Smooth muscle cell (in vitro differentiated cells): ENCODE data around the gene ACO2. TPM values are rescaled to one million over a fixed set of nuclear protein-coding genes. Genes with fewer than 3 reads are reported as not detected.

Experiments used
- DNase-seq: peaks from one replicate; lab custom pipeline; 2025; ENCODE audit not compliant: unreplicated experiment; lab: John Stamatoyannopoulos, UW
- H2AFZ ChIP-seq: fragments of 200-600 bp; sonication (generic); 2 replicates; pipeline ENCODE4 v1.6.0; 2016; ENCODE audit warnings: antibody characterized with exemption, low read depth, mild to moderate bottlenecking
- H3F3A ChIP-seq: fragments of 200-600 bp; sonication (generic); 2 replicates; pipeline ENCODE4 v1.6.0; 2017; ENCODE audit warnings: antibody characterized with exemption, low read depth
- H3K27ac ChIP-seq: fragments of 200-600 bp; sonication (generic); 2 replicates; pipeline ENCODE4 v1.5.1; 2016; ENCODE audit warnings: low read depth, mild to moderate bottlenecking
- H3K27me3 ChIP-seq: fragments of 200-600 bp; sonication (generic); 2 replicates; pipeline ENCODE4 v1.6.1; 2016; ENCODE audit warnings: low read depth, mild to moderate bottlenecking
- H3K36me3 ChIP-seq: fragments of 200-600 bp; sonication (generic); 2 replicates; pipeline ENCODE4 v1.5.1; 2016; ENCODE audit warnings: low read depth
- H3K4me1 ChIP-seq: fragments of 200-600 bp; sonication (generic); 2 replicates; pipeline ENCODE4 v1.5.1; 2016; ENCODE audit warnings: low read depth
- H3K4me2 ChIP-seq: fragments of 200-600 bp; sonication (generic); 2 replicates; pipeline ENCODE4 v1.6.0; 2016; ENCODE audit warnings: mild to moderate bottlenecking
- H3K4me3 ChIP-seq: fragments of 200-600 bp; sonication (generic); 2 replicates; pipeline ENCODE4 v1.5.1; 2016; ENCODE audit warnings: mild to moderate bottlenecking
- H3K79me2 ChIP-seq: fragments of 200-600 bp; sonication (generic); 2 replicates; pipeline ENCODE4 v1.6.0; 2016; ENCODE audit warnings: low read depth, mild to moderate bottlenecking
- H3K9ac ChIP-seq: fragments of 200-600 bp; sonication (generic); 2 replicates; pipeline ENCODE4 v1.6.0; 2016; ENCODE audit warnings: low read depth
- H3K9me3 ChIP-seq: fragments of 200-600 bp; sonication (generic); replicated peaks from 2 replicates; pipeline ENCODE4 v1.5.1; 2016; ENCODE audit warnings: low read depth
- H4K20me1 ChIP-seq: fragments of 200-600 bp; sonication (generic); 2 replicates; pipeline ENCODE4 v1.6.0; 2016; ENCODE audit warnings: low read depth
- WGBS: methylation state at CpG from one replicate; pipeline ENCODE4 v1.1.7; 2016; ENCODE audit warnings: low lambda C conversion rate; 5-methylcytosine and 5-hydroxymethylcytosine counted together
- polyA plus RNA-seq: library from polyadenylated mRNA; unstranded; fragments of >200 nt; fragmentation: Nextera tagmentation; extraction: Ambion mirVana; gene quantifications from 2 replicates; pipeline ENCODE4 v1.2.1, GENCODE V29; 2016
- total RNA-seq: library from RNA; depleted of rRNA; stranded (reverse); fragments of >200 nt; gene quantifications from 2 replicates; pipeline ENCODE4 v1.2.3, GENCODE V29; 2014
- TF ChIP-seq, protein P1 (sequence below): fragments of 200-600 bp; sonication (generic); IDR thresholded peaks from 2 replicates; pipeline ENCODE4 v1.5.1; 2017; ENCODE audit warnings: borderline replicate concordance, mild to moderate bottlenecking, antibody characterized with exemption; ENCODE audit not compliant: insufficient read depth, poor library complexity, severe bottlenecking

The ACO2 gene
- total and polyA plus RNA-seq, 2 experiments from 2014 or later, result 33.0 to 72.1 TPM

DNA sequence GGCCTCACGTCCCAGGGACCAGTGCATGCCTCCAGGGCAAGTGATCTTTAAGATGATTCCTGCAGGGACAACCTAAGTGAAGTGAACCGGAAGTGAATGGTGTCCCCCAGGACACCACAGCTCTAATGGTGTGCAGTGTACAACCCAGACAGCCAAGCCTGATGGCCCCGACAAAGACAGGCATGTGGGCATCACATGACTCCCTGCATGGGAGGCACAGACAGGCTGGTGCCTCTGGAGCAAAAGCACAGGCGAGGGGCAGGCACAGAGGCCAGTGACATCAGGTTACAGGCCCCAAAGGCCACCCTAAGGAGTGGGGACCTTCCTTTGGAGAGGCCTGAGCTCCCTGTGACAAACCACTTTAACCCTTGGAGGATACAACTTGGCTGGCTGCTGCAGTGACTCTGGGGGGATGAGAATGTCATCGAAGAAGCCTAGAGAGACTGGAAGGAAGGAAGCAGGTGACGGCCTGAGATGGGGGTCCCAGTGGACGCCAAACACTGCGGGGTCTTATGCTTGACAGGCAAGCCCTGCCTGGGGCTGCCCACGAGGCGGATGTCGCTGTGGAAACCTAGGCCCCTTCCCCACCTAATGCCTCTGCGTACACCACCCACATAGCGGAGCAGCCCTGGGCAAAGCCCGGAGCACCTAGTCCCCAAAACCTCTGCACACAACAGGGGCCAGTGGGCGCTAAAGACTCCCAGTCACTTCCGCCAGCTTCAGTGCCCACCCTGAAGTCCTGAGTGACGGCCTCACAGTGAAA, 63.0 kb downstream of the ACO2 start:
- peaks cover 30% of the 10 kb centered on the region for H4K20me1 ChIP-seq
- DNase-seq, result no peak
- H3K4me3 ChIP-seq, result no peak overlapping the region
- no peaks in the 10 kb centered on the region for H3K79me2 ChIP-seq
- no peaks in the 10 kb centered on the region for H3K27me3 ChIP-seq
- no peak overlapping the region for H3K27ac ChIP-seq
- TF ChIP-seq, protein P1, sequence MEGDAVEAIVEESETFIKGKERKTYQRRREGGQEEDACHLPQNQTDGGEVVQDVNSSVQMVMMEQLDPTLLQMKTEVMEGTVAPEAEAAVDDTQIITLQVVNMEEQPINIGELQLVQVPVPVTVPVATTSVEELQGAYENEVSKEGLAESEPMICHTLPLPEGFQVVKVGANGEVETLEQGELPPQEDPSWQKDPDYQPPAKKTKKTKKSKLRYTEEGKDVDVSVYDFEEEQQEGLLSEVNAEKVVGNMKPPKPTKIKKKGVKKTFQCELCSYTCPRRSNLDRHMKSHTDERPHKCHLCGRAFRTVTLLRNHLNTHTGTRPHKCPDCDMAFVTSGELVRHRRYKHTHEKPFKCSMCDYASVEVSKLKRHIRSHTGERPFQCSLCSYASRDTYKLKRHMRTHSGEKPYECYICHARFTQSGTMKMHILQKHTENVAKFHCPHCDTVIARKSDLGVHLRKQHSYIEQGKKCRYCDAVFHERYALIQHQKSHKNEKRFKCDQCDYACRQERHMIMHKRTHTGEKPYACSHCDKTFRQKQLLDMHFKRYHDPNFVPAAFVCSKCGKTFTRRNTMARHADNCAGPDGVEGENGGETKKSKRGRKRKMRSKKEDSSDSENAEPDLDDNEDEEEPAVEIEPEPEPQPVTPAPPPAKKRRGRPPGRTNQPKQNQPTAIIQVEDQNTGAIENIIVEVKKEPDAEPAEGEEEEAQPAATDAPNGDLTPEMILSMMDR, result no peak
- H2AFZ ChIP-seq, result no peak overlapping the region
- H3F3A ChIP-seq, result no peaks in the 10 kb centered on the region
- no peaks in the 10 kb centered on the region for H3K9me3 ChIP-seq
- WGBS, result 94% methylated on average over 17 of the region's 17 CpGs
- no peaks in the 10 kb centered on the region for H3K36me3 ChIP-seq
- H3K9ac ChIP-seq, result no peak overlapping the region
- H3K4me1 ChIP-seq, result no peaks in the 10 kb centered on the region
- H3K4me2 ChIP-seq, result no peak overlapping the region

DNA sequence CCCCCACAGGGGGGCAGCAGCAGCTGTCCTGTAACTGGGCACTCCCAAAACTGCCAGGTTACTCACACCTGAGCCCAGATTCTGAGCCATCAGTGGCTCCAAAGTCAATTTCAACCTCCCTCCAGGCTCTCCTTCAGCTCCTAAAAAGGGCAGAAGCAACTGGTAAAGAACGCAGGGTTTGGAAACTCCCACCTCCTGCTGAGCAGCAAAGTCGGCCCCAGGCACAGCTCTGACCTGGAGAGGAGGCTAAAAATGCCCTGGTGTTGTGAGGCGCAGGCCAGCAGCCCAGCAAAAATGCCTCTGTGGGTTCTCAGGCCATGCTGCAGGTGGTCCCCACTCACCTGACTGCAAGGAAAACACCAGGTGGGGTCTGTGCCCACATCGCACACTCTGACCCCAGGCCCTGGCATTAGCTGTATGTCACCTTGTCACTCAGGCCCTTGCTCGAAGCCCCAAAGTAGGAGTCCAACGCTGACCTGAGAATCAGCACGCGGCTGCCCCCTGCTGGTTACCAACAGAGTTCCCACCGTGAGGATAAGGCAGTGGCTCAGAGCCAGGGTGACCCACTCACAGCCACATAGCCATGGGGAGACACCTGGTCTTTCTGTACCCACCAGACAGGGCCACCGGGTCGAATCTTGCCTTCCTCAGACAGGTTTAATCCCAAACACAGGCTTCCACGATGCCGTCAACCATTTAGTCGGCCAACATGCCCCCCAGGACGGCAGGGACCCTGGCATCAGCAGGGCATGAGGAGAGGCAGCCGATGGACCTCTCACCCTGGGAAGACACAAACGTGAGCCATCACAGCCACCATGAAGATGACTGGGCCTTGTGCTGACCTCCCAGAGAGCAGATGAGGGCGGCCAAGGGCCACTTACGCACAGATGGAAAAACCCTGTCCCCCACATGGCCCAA, 64.2 kb downstream of the ACO2 start:
- no peaks in the 10 kb centered on the region for H3K4me1 ChIP-seq
- no peak overlapping the region for H2AFZ ChIP-seq
- DNase-seq, result peak; percentile 15
- H3K36me3 ChIP-seq, result no peaks in the 10 kb centered on the region
- no peaks in the 10 kb centered on the region for H3K27me3 ChIP-seq
- H3K4me3 ChIP-seq, result no peak overlapping the region
- H3K27ac ChIP-seq, result no peak overlapping the region
- TF ChIP-seq, protein P1, result peak; percentile 74
- no peaks in the 10 kb centered on the region for H3K9me3 ChIP-seq
- no peak overlapping the region for H3K9ac ChIP-seq
- peaks cover 33% of the 10 kb centered on the region for H4K20me1 ChIP-seq
- H3F3A ChIP-seq, result no peaks in the 10 kb centered on the region
- WGBS, result 64% methylated on average over 19 of the region's 19 CpGs
- H3K4me2 ChIP-seq, result no peak overlapping the region
- no peaks in the 10 kb centered on the region for H3K79me2 ChIP-seq

DNA sequence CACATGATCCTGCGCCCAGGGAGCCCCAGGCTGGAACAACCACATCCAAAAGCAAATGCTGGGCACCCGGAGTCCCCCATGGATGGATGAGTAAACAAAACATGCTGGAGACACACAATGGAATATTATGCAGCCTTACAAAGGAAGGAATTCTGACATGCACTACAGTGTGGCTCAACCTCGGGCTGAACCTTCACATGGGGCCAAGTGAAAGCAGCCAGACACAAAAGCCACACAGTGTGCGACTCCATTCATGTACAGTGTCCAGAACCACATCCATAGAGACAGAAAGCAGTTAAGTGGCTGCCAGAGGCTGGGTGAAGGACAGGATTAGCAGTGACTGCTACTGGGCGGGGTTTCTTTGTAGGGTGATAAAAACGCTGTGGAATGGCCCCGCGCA, 65.3 kb downstream of the ACO2 start:
- Histone ChIP-seq H4K20me1 (peaks cover 33% of the 10 kb centered on the region), H3K27ac (no peak overlapping the region), H3F3A (no peaks in the 10 kb centered on the region), H3K79me2 (no peaks in the 10 kb centered on the region), H3K9me3 (no peaks in the 10 kb centered on the region), H3K4me2 (no peak overlapping the region), H3K36me3 (no peaks in the 10 kb centered on the region), H2AFZ (no peak overlapping the region), H3K4me3 (no peak overlapping the region), H3K9ac (no peak overlapping the region), H3K4me1 (no peaks in the 10 kb centered on the region), H3K27me3 (no peaks in the 10 kb centered on the region)
- no peak for DNase-seq
- TF ChIP-seq, protein P1, result no peak
- 89% methylated on average over 8 of the region's 8 CpGs for whole genome bisulfite sequencing
